Measurements from ENCODE around the gene ALPL. TPM values are rescaled to one million over a fixed set of nuclear protein-coding genes. Genes with fewer than 3 reads are reported as not detected.
A peak's percentile ranks its signal among the peaks of the same experiment; 100 is the strongest.
"Not testable (repeated sequence)": the region's sequence is repeated elsewhere in the genome, so short reads cannot be mapped to it uniquely, and the experiment has no call there.

ALPL gene
- total RNA-seq: 0.35 and 11.1 TPM in 2 replicates

DNA sequence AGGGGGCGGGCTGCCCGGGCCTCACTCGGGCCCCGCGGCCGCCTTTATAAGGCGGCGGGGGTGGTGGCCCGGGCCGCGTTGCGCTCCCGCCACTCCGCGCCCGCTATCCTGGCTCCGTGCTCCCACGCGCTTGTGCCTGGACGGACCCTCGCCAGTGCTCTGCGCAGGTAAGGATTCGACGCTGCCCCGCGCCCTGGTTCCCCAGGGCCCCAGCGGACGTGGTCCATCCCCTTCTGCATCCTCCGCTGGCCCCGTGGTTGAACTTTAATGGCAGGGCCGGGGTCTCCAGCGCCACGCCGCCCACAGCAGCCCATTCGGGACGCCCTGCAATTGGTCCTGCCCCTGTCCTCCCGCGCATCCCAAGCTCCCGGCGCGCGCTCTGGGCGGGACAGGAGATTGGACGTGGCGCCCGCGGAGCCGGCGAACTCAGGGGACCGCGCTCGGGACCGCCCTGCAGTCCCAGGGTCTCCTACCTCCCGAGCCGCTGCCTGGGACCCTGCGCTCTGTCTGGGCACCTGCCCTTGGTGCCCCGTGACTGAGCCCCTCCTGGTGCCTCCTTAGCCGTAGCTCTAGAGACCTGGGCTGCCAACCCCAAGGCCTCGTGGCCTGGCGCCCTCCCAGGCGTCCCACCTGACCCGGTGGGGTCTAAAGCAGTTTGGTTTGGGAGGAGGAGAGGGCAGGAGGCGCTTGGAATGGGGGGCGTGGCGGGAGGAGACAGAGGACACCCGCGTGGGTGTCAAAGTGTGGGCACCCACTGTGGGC is at the start of gene ALPL:
Gene ALPL, plus strand, starts transcription at position 73 of the 762 bp plus-strand sequence. CDS start 44,659 bp downstream, outside the sequence.
- no peak for DNase-seq (ENCODE audit: low read depth)

GRCh38 chr1:21465127-21465526 is 44.1 kb upstream of the ALPL start:
- peak; percentile 26 for DNase-seq (ENCODE audit: low read depth)

DNA sequence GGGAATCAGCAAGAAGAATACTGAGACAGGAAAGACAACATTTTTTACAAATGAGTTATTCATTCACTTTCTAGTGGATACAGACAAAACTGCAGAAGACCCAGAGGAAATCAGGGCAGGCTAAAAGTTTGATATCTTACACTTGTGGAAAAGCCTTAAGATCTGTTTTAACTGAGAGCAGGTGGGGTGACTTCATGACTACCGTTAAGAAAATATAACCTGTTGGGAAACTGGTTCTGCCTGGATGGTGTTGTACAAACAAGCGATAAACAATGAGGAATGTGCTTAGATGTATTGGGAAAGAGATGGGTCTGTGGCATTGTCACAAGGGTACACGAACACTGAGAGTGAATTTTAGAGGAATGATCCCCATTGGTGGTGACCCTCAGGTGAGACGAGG is 41.3 kb upstream of the ALPL start:
- DNase-seq (ENCODE audit: low read depth): peak; percentile 67

GRCh38 chr1:21468599-21468998 is 40.6 kb upstream of the ALPL start:
- no peak for DNase-seq (ENCODE audit: low read depth)

GRCh38 chr1:21469581-21469980 is 39.6 kb upstream of the ALPL start:
- no peak for DNase-seq (ENCODE audit: low read depth)

DNA sequence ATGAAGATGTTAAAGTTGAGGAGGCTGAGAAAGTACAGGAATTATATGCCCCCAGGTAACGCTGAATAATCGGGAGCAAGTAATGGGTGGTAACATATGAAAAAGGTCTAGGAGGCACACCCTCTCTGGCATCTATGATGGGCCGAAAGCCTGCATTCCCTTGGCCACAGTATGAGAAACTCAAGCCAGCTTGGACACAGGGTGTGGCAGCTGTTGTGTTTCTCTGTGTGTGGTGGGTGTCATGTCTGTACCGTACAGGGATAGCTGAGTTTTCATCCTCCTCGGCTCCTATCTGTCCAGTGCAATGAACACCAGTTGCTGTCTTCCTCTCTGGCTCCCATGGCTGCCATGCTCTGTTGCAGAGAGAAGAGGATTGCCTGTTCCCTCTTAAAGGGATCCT is 36.4 kb upstream of the ALPL start:
- DNase-seq (ENCODE audit: low read depth): no peak

DNA sequence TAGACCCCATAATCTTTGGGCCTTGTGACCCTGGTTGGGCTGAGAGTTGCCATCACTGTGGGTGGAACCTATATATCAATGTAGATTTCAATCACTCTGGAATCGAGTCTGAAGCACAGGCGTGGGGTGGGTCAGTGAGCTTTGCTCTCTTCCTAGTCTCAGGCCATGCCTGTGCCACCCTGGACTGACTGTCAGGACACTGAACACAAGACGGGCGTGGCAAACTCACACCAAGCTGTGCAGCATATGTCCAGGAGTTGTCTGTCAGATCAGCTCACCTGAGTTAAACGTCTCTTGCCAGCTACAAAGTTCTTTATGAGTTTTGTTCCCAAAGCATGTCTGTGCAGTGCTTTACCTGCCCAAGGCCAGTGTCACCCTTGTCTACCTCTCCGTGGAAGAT is 30.9 kb upstream of the ALPL start:
- DNase-seq (ENCODE audit: low read depth): no peak

DNA sequence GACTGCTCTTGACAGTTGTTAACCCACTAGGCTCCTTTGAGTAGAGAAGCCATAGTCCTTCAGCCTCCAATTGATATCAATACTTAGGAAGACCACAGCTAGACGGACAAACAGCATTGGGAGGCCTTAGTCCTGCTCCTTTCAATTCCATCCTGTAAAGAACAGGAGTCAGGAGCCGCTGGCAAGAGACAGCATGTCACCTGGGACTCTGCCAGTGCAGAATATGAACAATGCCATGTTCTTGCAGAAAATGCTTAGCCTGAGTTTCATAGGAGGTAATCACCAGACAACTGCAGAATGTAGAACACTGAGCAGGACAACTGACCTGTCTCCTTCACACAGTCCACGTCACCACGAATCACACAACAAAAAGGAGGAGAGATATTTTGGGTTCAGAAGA is 25.3 kb upstream of the ALPL start:
- DNase-seq (ENCODE audit: low read depth): not testable (repeated sequence)

GRCh38 chr1:21489146-21489545 is 20.1 kb upstream of the ALPL start:
- no peak for DNase-seq (ENCODE audit: low read depth)

- DNase-seq (ENCODE audit: low read depth): no peak
Measured at GRCh38 chr1:21490774-21491487, 18.3 kb upstream of the ALPL start.

DNA sequence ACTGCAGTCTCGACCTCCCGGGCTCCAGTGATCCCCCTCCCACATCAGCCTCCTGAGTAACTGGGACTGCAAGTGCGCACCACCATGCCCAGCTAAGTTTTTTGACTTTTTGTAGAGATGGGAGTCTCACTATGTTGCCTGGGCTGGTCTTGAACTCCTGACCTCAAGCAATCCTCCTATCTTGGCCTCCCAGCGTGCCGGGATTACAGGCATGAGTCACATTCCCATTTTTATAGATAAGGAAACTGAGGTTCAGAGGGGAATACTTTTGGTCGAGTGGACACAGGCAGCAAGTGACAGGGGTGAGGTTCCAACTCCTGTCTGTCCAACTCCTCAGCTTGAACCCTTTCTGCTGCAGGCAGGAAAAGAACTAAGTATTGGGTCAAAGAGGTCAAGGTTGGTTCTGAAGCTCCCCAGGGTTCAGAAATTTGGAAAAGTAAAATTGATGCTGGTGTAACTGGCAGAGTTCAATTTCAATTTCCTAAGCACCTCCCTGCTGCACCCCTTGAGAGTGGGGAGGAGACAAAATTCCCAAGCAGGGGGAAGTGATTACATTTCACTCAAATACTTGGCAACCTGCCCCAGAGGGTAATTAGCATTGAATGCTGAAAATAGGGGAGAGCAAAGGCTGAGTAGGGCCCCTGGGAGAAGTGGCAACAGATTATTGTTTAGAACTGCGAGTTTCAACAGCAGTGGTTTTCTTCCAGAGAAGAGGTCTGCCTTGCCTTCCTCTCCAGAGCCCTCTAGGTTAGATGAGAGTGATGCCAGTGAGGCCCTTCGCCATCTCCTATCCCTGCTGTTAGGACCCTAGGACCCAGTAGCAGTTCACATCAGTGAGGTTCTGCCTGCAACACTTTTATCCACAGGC is 17.5 kb upstream of the ALPL start:
- peak; percentile 25 for DNase-seq (ENCODE audit: low read depth)

- no peak for DNase-seq (ENCODE audit: low read depth)
Measured at GRCh38 chr1:21492356-21492625, 16.9 kb upstream of the ALPL start.

DNA sequence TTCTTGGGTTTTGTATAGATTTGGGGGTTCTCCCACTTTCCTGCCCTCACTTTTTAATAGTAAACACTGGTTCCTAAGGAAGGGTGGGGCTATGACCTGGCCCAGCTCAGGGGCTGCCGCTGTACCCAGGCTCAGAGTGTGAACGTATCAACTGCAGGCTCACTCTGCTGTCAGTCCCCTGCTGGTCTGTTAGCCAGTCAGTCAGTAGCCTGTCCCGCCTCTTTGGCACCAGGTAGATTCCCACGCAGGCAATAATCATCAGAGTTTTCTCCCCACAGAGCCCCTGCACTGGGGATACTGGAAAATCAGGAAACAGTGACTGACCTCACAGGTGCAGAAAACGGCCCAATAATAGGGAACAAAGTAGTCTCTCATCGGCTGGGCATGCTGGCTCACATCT is 15.0 kb upstream of the ALPL start:
- DNase-seq (ENCODE audit: low read depth): no peak

- no peak for DNase-seq (ENCODE audit: low read depth)
Measured at GRCh38 chr1:21495225-21495820, 13.9 kb upstream of the ALPL start.

DNA sequence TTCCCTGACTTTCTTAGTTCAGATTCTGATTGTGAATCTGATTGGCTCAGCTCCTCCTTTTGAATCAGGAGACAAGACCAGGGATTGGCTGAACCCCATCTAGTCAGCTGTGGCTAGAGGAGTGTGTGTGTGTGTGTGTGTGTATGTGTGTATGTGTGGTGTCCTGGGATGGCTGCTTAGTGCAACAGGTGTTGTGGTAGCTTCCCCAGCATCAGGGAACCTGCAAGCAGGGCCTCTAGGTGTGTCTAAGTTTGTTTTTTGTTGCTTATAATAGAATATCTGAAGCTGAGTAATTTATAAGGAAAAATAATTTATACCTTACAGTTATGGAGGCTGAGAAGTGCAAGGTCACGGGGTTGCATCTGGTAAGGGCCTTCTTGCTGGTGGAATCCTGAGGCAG is 13.2 kb upstream of the ALPL start:
- no peak for DNase-seq (ENCODE audit: low read depth)

DNA sequence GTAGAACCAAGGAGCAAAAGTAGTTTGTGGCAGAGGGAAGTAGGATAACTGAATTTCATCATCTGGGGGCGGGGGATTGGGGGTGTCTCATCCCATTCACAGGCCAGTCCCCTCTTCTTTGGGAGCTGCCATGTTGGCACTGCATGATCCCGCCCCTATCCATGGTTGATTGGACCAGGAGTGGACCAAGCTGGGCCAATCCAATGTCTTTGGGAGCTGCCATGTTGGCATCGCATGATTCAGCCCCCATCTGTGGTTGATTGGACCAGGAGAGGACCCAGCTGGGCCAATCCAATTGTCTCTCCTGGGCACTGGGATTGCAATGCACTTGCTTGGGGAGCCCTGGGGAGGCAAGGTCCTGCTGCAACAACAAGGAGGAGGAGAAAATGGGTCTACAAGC is 12.3 kb upstream of the ALPL start:
- no peak for DNase-seq (ENCODE audit: low read depth)

DNA sequence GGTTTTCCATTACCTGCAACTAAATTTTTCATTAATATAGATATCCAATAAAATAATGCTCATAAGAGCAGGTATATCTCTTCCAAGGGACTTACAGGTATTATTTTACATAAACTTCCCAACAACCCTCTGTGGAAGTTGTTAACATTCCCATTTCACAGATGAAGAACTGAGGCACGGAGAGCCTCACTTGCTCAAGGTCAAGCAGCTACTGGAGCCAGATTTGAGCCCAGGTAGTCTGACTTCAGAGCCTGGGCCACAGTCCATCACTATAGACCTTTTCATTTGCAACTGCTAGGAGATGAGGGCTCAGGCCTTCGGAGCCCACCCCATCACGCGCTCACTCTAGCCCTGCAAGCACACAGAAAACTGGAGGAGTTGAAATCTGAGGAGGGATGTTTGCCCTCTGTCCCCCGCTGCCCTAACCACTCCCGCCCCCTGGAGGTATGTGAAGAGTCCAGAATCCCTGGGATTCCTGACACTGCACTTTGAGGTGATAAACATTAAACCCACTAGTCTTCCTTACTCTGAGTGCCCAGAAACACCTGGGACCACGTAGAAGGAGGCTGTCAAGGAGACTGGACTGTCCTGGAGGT is 11.7 kb upstream of the ALPL start:
- no peak for DNase-seq (ENCODE audit: low read depth)

DNA sequence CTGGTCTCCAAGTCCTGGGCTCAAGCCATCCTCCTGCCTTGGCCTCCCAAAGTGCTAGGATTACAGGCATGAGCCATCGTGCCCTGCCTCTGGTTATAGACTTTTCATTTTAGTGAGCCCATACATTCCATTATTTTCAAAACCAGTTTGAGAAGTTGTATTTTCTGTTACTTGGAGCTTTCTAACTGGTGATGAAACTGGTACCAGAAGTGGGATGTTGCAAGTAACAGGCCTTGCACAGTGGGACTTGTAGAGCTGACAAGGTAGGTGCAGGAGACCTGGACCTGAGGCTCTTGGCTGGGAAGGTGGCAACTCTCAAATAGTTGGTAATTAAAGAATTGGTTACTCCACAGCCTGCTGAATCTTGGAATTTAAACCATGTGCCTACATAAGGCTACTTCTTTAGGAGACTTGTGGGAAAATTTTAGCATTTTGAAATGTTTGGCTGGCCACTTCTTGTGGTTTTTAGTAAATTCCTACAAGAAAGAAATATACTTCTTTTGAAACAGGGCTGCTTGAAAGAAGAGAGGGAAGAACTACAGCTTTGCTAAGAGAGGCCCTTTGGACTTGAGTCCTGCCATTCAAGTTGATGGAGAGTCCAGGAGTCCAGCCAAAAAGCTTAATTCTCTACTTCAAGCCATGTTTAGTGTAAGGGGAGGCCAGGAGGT is 9.8 kb upstream of the ALPL start:
- DNase-seq (ENCODE audit: low read depth): no peak

GRCh38 chr1:21503706-21504377 is 5.4 kb upstream of the ALPL start:
- no peak for DNase-seq (ENCODE audit: low read depth)

- no peak for DNase-seq (ENCODE audit: low read depth)
Measured at GRCh38 chr1:21506804-21507203, 2.4 kb upstream of the ALPL start.
